HG02840 (cell line): ENCODE results near the gene TNNC1.

Experiments
- ATAC-seq: cut with Tn5 transposase; IDR thresholded peaks from one replicate; pipeline ENCODE4 v1.9.1; 2021; ENCODE audit warnings: mild to moderate bottlenecking, moderate library complexity, moderate number of reproducible peaks; ENCODE audit not compliant: unreplicated experiment, low FRiP score

Gene TNNC1

DNA sequence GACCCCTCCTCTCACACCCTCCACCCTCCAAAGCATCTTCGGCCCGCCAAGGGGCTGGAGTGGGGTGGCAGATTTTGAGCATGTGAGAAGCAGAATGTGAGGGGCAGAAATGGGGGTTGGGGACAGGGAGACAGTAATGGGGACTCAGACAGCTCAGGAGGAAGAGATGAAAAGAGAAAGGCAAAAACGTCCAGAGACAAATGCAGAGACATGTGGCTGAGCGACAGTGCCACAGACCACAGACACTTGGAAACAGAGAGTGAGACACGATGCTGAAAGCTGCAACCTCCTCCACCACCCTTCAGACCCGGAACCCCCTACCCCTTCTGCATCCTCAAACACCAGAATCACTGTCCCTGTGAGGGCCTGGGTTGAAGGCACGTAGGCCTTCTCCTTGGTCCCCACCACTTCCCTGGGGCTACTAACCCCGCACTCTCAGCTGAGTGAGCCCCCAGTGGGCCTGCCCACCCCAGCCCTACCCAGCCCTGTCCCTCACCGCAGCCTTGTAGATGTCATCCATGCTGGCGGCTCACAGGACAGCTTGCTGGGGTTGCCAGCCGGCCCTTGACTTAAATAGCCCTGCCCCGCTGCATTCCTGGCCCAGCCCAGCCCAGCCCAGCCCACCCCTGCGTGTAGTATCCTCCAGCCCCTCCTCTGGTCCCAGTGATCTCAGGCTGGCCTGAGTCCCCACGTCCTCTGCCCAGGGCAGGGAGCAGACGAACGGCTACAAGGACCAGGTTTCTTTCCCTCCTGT, at the start of gene TNNC1:
Gene TNNC1, minus strand, starts transcription at position 546 of the 754 bp plus-strand sequence. Its CDS starts 26 bp downstream, at position 520.
- no peak for ATAC-seq

DNA sequence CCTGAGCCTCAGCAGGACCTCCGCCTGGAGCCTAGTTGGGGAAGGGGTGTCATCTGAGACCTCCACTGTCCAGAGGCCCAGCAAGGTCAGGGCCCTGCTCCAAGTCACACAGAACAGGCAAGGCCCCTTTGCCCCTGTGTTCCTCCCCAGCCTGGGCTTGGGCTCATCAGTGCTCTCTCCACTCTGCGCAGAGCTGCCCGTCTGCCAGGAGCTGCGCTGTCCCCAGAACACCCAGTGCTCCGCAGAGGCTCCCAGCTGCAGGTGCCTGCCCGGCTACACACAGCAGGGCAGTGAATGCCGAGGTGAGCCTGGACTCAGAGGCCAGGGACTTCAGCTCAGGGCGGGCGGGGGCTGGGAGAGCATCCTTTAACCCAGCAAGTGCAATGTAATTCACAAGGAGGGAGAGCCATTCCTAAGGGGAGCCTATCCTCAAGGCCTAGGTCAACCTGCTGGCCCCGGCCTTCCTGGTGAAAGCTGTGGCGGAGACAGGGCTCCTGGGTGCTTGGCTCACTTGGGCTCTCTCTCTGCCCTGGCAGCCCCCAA, 49.0 kb upstream of the TNNC1 start:
- no peak for ATAC-seq

DNA sequence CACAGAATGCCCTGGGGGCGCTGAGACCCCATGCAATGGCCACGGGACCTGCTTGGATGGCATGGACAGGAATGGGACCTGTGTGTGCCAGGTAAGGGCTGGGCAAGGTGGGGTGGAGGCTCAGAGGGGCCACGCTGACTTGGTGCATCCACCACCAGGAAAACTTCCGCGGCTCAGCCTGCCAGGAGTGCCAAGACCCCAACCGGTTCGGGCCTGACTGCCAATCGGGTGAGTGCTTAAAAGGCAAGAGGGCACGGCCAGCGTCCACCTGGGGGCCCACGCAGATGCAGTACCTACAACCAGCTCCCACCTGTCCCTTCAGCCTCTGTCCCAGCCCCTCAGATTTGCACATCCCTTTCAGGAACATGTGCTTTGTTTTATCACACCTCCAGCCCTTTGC, 48.2 kb upstream of the TNNC1 start:
- ATAC-seq, result no peak

GRCh38 chr3:52501046-52501445, 47.2 kb upstream of the TNNC1 start:
- no peak for ATAC-seq

- no peak for ATAC-seq
Observed at GRCh38 chr3:52498137-52499054, 44.6 kb upstream of the TNNC1 start.

GRCh38 chr3:52495777-52496602, 42.1 kb upstream of the TNNC1 start:
- ATAC-seq, result no peak

GRCh38 chr3:52494886-52495495, 41.1 kb upstream of the TNNC1 start, which contains the start of gene STAB1:
STAB1 (plus strand) TSS chr3:52495338; CDS start chr3:52495414, 76 bp downstream.
- ATAC-seq, result no peak

DNA sequence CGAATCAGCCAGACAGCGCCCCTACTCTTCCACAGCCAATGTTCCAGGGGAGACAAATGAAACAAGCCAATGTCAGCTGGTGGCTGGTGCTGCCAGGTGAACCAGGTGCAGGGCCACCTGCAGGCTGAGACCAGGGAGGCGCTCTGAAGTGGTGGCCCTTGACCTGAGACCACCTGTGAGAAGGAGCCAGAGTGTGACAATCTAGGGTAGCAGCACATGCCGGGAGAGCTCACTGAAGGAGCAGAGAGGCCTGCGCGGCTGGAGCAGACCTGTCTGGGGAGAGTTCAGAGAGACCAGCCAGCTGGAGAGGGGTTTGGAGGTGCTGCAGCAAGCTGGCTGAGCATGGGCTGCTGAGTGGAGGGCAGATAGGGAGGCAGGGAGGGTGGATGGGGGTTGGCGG, 40.6 kb upstream of the TNNC1 start:
- no peak for ATAC-seq

GRCh38 chr3:52493232-52494017, 39.6 kb upstream of the TNNC1 start:
- ATAC-seq, result no peak

GRCh38 chr3:52492059-52492458, 38.2 kb upstream of the TNNC1 start:
- ATAC-seq, result no peak

DNA sequence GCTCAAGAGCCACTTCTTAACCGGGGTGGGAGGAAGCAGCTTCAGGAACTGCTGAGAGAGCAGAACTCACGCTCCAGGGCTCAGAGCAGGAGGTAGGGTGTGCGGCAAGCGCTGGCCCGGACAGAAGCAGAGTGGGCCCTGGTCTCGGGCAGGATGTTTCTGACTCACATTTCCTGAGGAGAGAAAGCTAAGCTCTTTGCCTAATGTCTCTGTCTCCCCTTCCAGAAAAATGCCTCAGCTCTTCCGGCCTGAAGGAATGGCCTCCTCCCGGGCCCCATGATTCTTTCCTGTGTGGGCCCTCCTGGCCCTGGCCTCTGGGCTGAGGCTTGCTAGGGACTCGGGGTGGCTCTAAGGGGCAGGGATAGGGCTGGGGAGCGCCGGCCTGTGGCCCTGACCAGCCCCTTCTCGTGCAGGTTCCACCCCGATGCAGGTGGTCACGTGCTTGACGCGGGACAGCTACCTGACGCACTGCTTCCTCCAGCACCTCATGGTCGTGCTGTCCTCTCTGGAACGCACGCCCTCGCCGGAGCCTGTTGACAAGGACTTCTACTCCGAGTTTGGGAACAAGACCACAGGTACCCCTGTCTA, 37.2 kb upstream of the TNNC1 start:
- ATAC-seq, result no peak

GRCh38 chr3:52490035-52490938, 36.4 kb upstream of the TNNC1 start:
- ATAC-seq, result no peak

DNA sequence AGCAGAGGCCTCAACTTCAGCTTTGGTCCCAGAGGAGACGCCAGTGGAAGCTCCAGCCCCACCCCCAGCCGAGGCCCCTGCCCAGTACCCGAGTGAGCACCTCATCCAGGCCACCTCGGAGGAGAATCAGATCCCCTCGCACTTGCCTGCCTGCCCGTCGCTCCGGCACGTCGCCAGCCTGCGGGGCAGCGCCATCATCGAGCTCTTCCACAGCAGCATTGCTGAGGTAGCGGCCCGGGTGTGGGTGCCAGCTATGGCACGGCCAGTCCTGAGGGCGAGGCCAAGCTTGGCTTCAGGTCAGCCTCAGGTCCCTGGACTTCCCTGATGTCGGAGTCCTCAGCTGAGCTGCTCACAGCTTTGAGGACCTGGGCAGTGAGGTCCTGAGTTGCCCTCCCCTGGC, 35.6 kb upstream of the TNNC1 start:
- no peak for ATAC-seq

DNA sequence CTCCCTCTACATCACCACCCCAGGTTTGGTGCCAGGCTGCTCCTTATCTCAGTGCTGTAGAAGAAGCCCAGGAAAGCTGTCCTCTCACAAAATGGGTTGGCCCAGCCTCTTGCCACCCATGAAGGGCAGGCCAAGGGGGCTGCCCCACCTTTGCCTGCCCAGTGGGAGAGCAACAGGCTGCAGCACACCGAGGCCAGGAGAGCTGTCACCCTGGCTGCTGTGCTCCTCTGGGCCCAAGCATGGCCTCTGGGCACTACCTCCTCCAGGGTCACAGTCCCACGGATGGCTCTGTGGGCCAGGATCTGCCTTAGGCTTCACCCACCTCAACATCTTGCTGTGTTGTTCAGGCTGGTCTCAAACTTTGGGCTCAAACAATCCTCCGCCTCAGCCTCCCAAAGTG, 34.9 kb upstream of the TNNC1 start:
- no peak for ATAC-seq

- no peak for ATAC-seq
Observed at GRCh38 chr3:52487788-52488691, 34.2 kb upstream of the TNNC1 start.

- no peak for ATAC-seq
Observed at GRCh38 chr3:52487050-52487787, 33.4 kb upstream of the TNNC1 start.
